ENCODE results near the gene IGFBP2. TPM values are rescaled to one million over a fixed set of nuclear protein-coding genes. Genes with fewer than 3 reads are reported as not detected.

Gene IGFBP2
- total and polyA plus RNA-seq, 12 donors = 14.8 to 253 (median 79.4) TPM

- H3K27ac ChIP-seq = peak overlapping the region in 2 of 5 donors; percentile 43 to 47
- TF ChIP-seq CTCF (IDR thresholded peaks at IDR 0.05) (no peak), POLR2A (IDR thresholded peaks at IDR 0.05) (no peak)
- no peaks in the 10 kb centered on the region for H3K36me3 ChIP-seq (replicated peaks in 1 of 2)
- H3K4me1 ChIP-seq (replicated peaks in 1 of 2) = peaks cover 10 to 38% of the 10 kb centered on the region in 2 donors
- intact Hi-C loops (cut with DNase I) = loop anchor here (10.0 kb wide), 2 partner anchors 354 to 364 kb away; no protein-coding TSS in a partner anchor
- no peaks in the 10 kb centered on the region for H3K9me3 ChIP-seq (replicated peaks in 1 of 3)
- no peak overlapping the region for H3K4me3 ChIP-seq
- DNase-seq = no peak
- WGBS, 4 donors = 55 to 67% (median 64%) methylated on average over 5 of the region's 5 CpGs
- no peaks in the 10 kb centered on the region for H3K27me3 ChIP-seq
These were observed 67.6 kb downstream of the IGFBP2 start for GRCh38 chr2:216700781-216701180.

GRCh38 chr2:216701544-216701943 lies 68.3 kb downstream of the IGFBP2 start:
- Histone ChIP-seq H3K4me1 (replicated peaks in 1 of 2) (peaks cover 10 to 38% of the 10 kb centered on the region in 2 donors), H3K9me3 (replicated peaks in 1 of 3) (no peaks in the 10 kb centered on the region), H3K4me3 (no peak overlapping the region), H3K27ac (no peak overlapping the region), H3K27me3 (no peaks in the 10 kb centered on the region), H3K36me3 (replicated peaks in 1 of 2) (no peaks in the 10 kb centered on the region)
- DNase-seq = no peak
- WGBS, 4 donors = 81 to 90% (median 81%) methylated on average over 7 of the region's 7 CpGs
- intact Hi-C loops (cut with DNase I) = loop anchor here (10.0 kb wide), 2 partner anchors 353 to 363 kb away; no protein-coding TSS in a partner anchor
- TF ChIP-seq CTCF (IDR thresholded peaks at IDR 0.05) (no peak), POLR2A (IDR thresholded peaks at IDR 0.05) (no peak)

- TF ChIP-seq POLR2A (IDR thresholded peaks at IDR 0.05) (no peak), CTCF (IDR thresholded peaks at IDR 0.05) (no peak)
- Histone ChIP-seq H3K4me3 (no peak overlapping the region), H3K27ac (no peak overlapping the region), H3K36me3 (replicated peaks in 1 of 2) (no peaks in the 10 kb centered on the region), H3K27me3 (no peaks in the 10 kb centered on the region), H3K9me3 (replicated peaks in 1 of 3) (no peaks in the 10 kb centered on the region), H3K4me1 (replicated peaks in 1 of 2) (peaks cover 10 to 32% of the 10 kb centered on the region in 2 donors)
- no peak for DNase-seq
- intact Hi-C loops (cut with DNase I) = loop anchor here (10.0 kb wide), 2 partner anchors 352 to 362 kb away; no protein-coding TSS in a partner anchor
- 75 to 91% (median 85%) methylated on average over 1 of the region's 1 CpG for WGBS, 4 donors
These were observed 69.5 kb downstream of the IGFBP2 start for GRCh38 chr2:216702756-216703155.

GRCh38 chr2:216710551-216711301 lies 77.5 kb downstream of the IGFBP2 start:
- intact Hi-C loops (cut with DNase I) = no loop called here
- H3K27me3 ChIP-seq = no peaks in the 10 kb centered on the region
- TF ChIP-seq POLR2A (IDR thresholded peaks at IDR 0.05) (no peak), CTCF (IDR thresholded peaks at IDR 0.05) (no peak)
- DNase-seq = peak in 2 of 7 donors; percentile 31 to 65
- H3K36me3 ChIP-seq (replicated peaks in 1 of 2) = no peaks in the 10 kb centered on the region
- H3K27ac ChIP-seq = peak overlapping the region in 2 of 5 donors; percentile 64 to 73
- no peaks in the 10 kb centered on the region for H3K9me3 ChIP-seq (replicated peaks in 1 of 3)
- H3K4me1 ChIP-seq (replicated peaks in 1 of 2) = no peaks in the 10 kb centered on the region
- H3K4me3 ChIP-seq = no peak overlapping the region
- WGBS, 4 donors = 63 to 80% (median 78%) methylated on average over 11 of the region's 11 CpGs

Data from adrenal gland (tissue), 12 donors.